Keratinocyte (primary cell): ENCODE data around the gene GOPC. TPM values are rescaled to one million over a fixed set of nuclear protein-coding genes. Genes with fewer than 3 reads are reported as not detected.

Experiments
- DNase-seq: peaks from one replicate; pipeline ENCODE4 v3.0.0-alpha.2; 2011; ENCODE audit warnings: low read depth, missing footprints, low spot score
- FAIRE-seq: peaks from 2 replicates; lab custom pipeline; 2011; peaks lifted over from hg19 to GRCh38; lab: Jason Lieb, UNC
- H2AFZ ChIP-seq: 2 replicates; pipeline ENCODE4 v1.6.0; 2012; ENCODE audit warnings: low read length, control low read depth, inconsistent platforms; ENCODE audit not compliant: control insufficient read depth
- H3K27ac ChIP-seq: 2 replicates; pipeline ENCODE4 v1.5.1; 2011; ENCODE audit warnings: low read length; ENCODE audit not compliant: control insufficient read depth, insufficient read depth
- H3K27me3 ChIP-seq: 3 replicates; pipeline ENCODE4 v1.6.0; 2011; ENCODE audit warnings: low read length; ENCODE audit not compliant: control insufficient read depth, insufficient read depth; ENCODE audit errors: extremely low read depth
- H3K36me3 ChIP-seq, 2 experiments: 2 replicates in 1 of 2; 3 replicates in 1 of 2; pipeline ENCODE4 v1.5.1; 2011; ENCODE audit warnings: low read length in 2 of 2, mild to moderate bottlenecking in 1 of 2; ENCODE audit not compliant: control insufficient read depth in 2 of 2, insufficient read depth in 2 of 2; ENCODE audit errors: extremely low read depth in 1 of 2
- H3K4me1 ChIP-seq: 3 replicates; pipeline ENCODE4 v1.5.1; 2011; ENCODE audit warnings: low read length; ENCODE audit not compliant: control insufficient read depth, insufficient read depth; ENCODE audit errors: extremely low read depth
- H3K4me2 ChIP-seq: 3 replicates; pipeline ENCODE4 v1.6.0; 2011; ENCODE audit warnings: low read depth, low read length; ENCODE audit not compliant: control insufficient read depth, insufficient read depth; ENCODE audit errors: extremely low read depth
- H3K4me3 ChIP-seq, 3 experiments: fragments of 200-600 bp in 1 of 3; sonication (generic) in 1 of 3; 2 replicates in 2 of 3; 3 replicates in 1 of 3; pipeline ENCODE4 v1.5.1; 2011 to 2016; ENCODE audit warnings: low read length in 3 of 3, mild to moderate bottlenecking in 3 of 3, control low read depth in 2 of 3, inconsistent platforms in 1 of 3, low read depth in 1 of 3, mixed read lengths in 1 of 3, mixed run types in 1 of 3, moderate library complexity in 1 of 3; ENCODE audit not compliant: control insufficient read depth in 2 of 3, insufficient read depth in 2 of 3; ENCODE audit errors: extremely low read depth in 1 of 3
- H3K79me2 ChIP-seq: 2 replicates; pipeline ENCODE4 v1.6.0; 2012; ENCODE audit warnings: low read length; ENCODE audit not compliant: control insufficient read depth, insufficient read depth
- H3K9ac ChIP-seq: 3 replicates; pipeline ENCODE4 v1.6.0; 2011; ENCODE audit warnings: low read length; ENCODE audit not compliant: control insufficient read depth, insufficient read depth; ENCODE audit errors: extremely low read depth
- H3K9me1 ChIP-seq: 3 replicates; pipeline ENCODE4 v1.6.0; 2011; ENCODE audit warnings: low read length; ENCODE audit not compliant: control insufficient read depth, insufficient read depth; ENCODE audit errors: extremely low read depth
- H3K9me3 ChIP-seq: 2 replicates; pipeline ENCODE4 v1.5.1; 2012; ENCODE audit warnings: low read depth, low read length; ENCODE audit not compliant: control insufficient read depth
- H4K20me1 ChIP-seq: 3 replicates; pipeline ENCODE4 v1.6.0; 2011; ENCODE audit warnings: low read length; ENCODE audit not compliant: control insufficient read depth, insufficient read depth; ENCODE audit errors: extremely low read depth
- CTCF ChIP-seq, 3 experiments: IDR thresholded peaks in 1 of 3; conservative IDR thresholded peaks in 1 of 3; optimal IDR thresholded peaks in 1 of 3; 2 replicates in 2 of 3; 3 replicates in 1 of 3; pipeline versions ENCODE3 to v1.5.1; 2011; ENCODE audit warnings: low read length in 3 of 3, mild to moderate bottlenecking in 3 of 3, moderate library complexity in 2 of 3, control low read depth in 1 of 3, inconsistent platforms in 1 of 3; ENCODE audit not compliant: insufficient read depth in 2 of 3; ENCODE audit errors: extremely low read depth in 1 of 3
- EZH2 ChIP-seq: IDR thresholded peaks from one replicate; pipeline ENCODE4 v1.6.1; 2012; ENCODE audit warnings: inconsistent platforms, mild to moderate bottlenecking, low read length, moderate library complexity
- dilution Hi-C: fragments of 300-500 bp; cut with MboI; formaldehyde crosslinking; loops from one replicate; pipeline ENCODE4 v1.7.0; 2020; ENCODE audit warnings: low sequenced_read_pairs; ENCODE audit not compliant: extremely low pct_ligation_motif_present
- polyA plus RNA-seq, 5 experiments: library from polyadenylated mRNA; depleted of rRNA in 3 of 5; stranded (reverse) in 3 of 5; stranded (forward) in 1 of 5; unstranded in 1 of 5; fragments of >200 nt; gene quantifications; 1 replicate in 1 of 5; 2 replicates in 3 of 5; 3 replicates in 1 of 5; pipeline versions ENCODE4 v1.2.1 to v1.2.3, GENCODE V29; 2011 to 2012; ENCODE audit warnings: missing spikeins in 2 of 5, low read depth in 1 of 5, low replicate concordance in 1 of 5

The GOPC gene
- polyA plus RNA-seq, 1 donor (not counting 4 experiments of a cell fraction or from before 2014, with no cell fraction given): 33.9 TPM

DNA sequence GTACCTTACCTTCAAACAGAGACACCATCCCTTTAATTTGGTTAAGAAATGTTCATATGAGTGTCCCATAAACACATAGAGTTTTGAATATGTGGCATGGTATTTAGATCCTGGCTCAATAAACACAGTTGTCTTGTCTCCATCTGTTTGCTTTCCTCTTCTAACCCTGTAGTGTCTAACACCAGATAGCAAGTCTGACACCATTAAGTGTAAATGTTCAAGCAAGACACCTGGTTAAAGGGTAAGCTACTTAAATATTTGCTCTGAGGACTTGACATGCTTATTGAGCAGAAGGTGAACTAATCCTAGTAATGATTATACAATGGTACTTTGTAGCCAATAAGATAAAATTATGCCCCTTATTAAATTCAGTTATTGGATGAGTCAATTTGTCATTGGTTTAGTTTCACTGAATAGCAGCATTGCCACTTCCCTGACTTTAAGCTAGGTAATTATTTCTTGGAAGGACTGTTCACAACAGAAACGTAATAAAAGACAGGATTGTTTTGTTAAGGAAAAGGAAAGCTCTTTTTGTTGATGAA lies 26.9 kb upstream of the GOPC start:
- FAIRE-seq (no peak), DNase-seq (no peak)
- Histone ChIP-seq H4K20me1 (no peaks in the 10 kb centered on the region), H3K4me1 (no peaks in the 10 kb centered on the region), H3K9me3 (no peaks in the 10 kb centered on the region), H3K4me3 (no peak overlapping the region), H3K9me1 (no peaks in the 10 kb centered on the region), H2AFZ (no peak overlapping the region), H3K36me3 (no peaks in the 10 kb centered on the region), H3K4me2 (no peak overlapping the region), H3K9ac (no peak overlapping the region), H3K27ac (no peak overlapping the region), H3K27me3 (no peaks in the 10 kb centered on the region), H3K79me2 (no peaks in the 10 kb centered on the region)
- dilution Hi-C loops: no loop called here
- TF ChIP-seq EZH2: no peak
- TF ChIP-seq CTCF (optimal IDR thresholded peaks at IDR 0.05 in 1 of 3, IDR thresholded peaks at IDR 0.05 in 1 of 3, conservative IDR thresholded peaks at IDR 0.05 in 1 of 3; ENCODE audit: extremely low read depth in 1 of 3, insufficient read depth in 2 of 3, low read length in 3 of 3): no peak

DNA sequence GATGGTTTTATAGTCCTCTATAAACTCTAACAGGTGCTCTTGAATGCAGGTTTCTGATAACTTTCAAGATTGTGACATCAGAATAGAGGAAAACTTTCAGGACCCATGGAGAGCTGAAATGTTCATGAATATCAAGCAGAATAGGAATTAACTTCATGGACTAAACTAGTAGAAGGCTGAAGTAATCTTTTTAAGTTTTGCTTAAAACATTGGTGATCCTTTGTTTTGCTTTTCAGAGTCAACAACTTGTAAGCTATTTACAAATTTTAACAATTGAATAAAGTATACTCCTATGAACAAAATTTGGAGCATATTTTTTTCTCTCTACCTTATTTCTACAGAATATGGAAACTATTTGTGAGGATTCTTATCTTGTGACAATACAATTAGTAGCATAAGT lies 25.2 kb upstream of the GOPC start:
- TF ChIP-seq CTCF (optimal IDR thresholded peaks at IDR 0.05 in 1 of 3, IDR thresholded peaks at IDR 0.05 in 1 of 3, conservative IDR thresholded peaks at IDR 0.05 in 1 of 3; ENCODE audit: extremely low read depth in 1 of 3, insufficient read depth in 2 of 3, low read length in 3 of 3) (no peak), EZH2 (no peak)
- dilution Hi-C loops: no loop called here
- Histone ChIP-seq H3K4me1 (no peaks in the 10 kb centered on the region), H3K27me3 (no peaks in the 10 kb centered on the region), H3K4me2 (no peak overlapping the region), H3K9ac (no peak overlapping the region), H4K20me1 (no peaks in the 10 kb centered on the region), H3K79me2 (no peaks in the 10 kb centered on the region), H2AFZ (no peak overlapping the region), H3K4me3 (no peak overlapping the region), H3K9me3 (no peaks in the 10 kb centered on the region), H3K27ac (no peak overlapping the region), H3K9me1 (no peaks in the 10 kb centered on the region), H3K36me3 (no peaks in the 10 kb centered on the region)
- no peak for DNase-seq
- no peak for FAIRE-seq
